HepG2 (cell line): ENCODE results near the gene BTK. TPM values are rescaled to one million over a fixed set of nuclear protein-coding genes. Genes with fewer than 3 reads are reported as not detected.

ENCODE experiments used
- BHLHE40 ChIP-seq: IDR thresholded peaks from 2 replicates; pipeline ENCODE4 v1.6.1; 2011; ENCODE audit warnings: low read length, improper control_type of control experiment
- DMAP1 ChIP-seq: IDR thresholded peaks from 2 replicates; pipeline ENCODE4 v1.6.1; 2016
- ELF3 ChIP-seq: IDR thresholded peaks from 2 replicates; pipeline ENCODE4 v1.6.1; 2016; ENCODE audit warnings: missing genetic modification reagents, missing compliant biosample characterization
- HNRNPLL ChIP-seq: fragments of 200-400 bp; formaldehyde crosslinking; IDR thresholded peaks from 2 replicates; pipeline ENCODE4 v1.6.1; 2017; ENCODE audit warnings: mild to moderate bottlenecking, low read depth, low read length; ENCODE audit not compliant: poor library complexity, severe bottlenecking
- KDM3A ChIP-seq: IDR thresholded peaks from 2 replicates; pipeline ENCODE4 v1.6.1; 2018; ENCODE audit warnings: low read depth, missing compliant biosample characterization
- KMT2A ChIP-seq: sonication (generic); formaldehyde crosslinking; IDR thresholded peaks from 2 replicates; pipeline ENCODE4 v1.4.0; 2020; ENCODE audit warnings: missing genetic modification reagents
- PHF20 ChIP-seq: sonication (generic); formaldehyde crosslinking; IDR thresholded peaks from 2 replicates; pipeline ENCODE4 v1.5.0; 2020; ENCODE audit warnings: mild to moderate bottlenecking, missing genetic modification reagents
- POGZ ChIP-seq: sonication (generic); formaldehyde crosslinking; IDR thresholded peaks from 2 replicates; pipeline ENCODE4 v1.4.0; 2020; ENCODE audit warnings: mild to moderate bottlenecking, missing genetic modification reagents
- POLR2G ChIP-seq: fragments of 200-400 bp; formaldehyde crosslinking; IDR thresholded peaks from 2 replicates; pipeline ENCODE4 v1.6.1; 2018; ENCODE audit warnings: mild to moderate bottlenecking, low read depth, low read length, moderate library complexity
- RFXAP ChIP-seq: sonication (generic); formaldehyde crosslinking; IDR thresholded peaks from 2 replicates; pipeline ENCODE4 v1.4.0; 2020; ENCODE audit warnings: missing genetic modification reagents, borderline replicate concordance
- SALL1 ChIP-seq: sonication (generic); formaldehyde crosslinking; IDR thresholded peaks from 2 replicates; pipeline ENCODE4 v1.8.0; 2022; ENCODE audit warnings: mild to moderate bottlenecking, missing genetic modification reagents
- SAP130 ChIP-seq: IDR thresholded peaks from 2 replicates; pipeline ENCODE4 v1.6.1; 2016; ENCODE audit warnings: low read depth
- SRSF9 ChIP-seq: fragments of 200-400 bp; formaldehyde crosslinking; IDR thresholded peaks from 2 replicates; pipeline ENCODE4 v1.6.1; 2018; ENCODE audit warnings: borderline replicate concordance, mild to moderate bottlenecking, low read depth, low read length; ENCODE audit not compliant: insufficient read depth, poor library complexity, severe bottlenecking
- TSC22D2 ChIP-seq: sonication (generic); formaldehyde crosslinking; IDR thresholded peaks from 2 replicates; pipeline ENCODE4 v1.5.1; 2020; ENCODE audit warnings: missing genetic modification reagents, mild to moderate bottlenecking, borderline replicate concordance
- ZNF331 ChIP-seq: sonication (generic); formaldehyde crosslinking; IDR thresholded peaks from 2 replicates; pipeline ENCODE4 v1.4.0; 2020; ENCODE audit warnings: missing genetic modification reagents
- ZNF552 ChIP-seq: sonication (generic); formaldehyde crosslinking; IDR thresholded peaks from 2 replicates; pipeline ENCODE4 v1.9.0; 2022; ENCODE audit warnings: missing genetic modification reagents, mild to moderate bottlenecking, borderline replicate concordance
- ZNF570 ChIP-seq: sonication (generic); formaldehyde crosslinking; IDR thresholded peaks from 2 replicates; pipeline ENCODE4 v1.4.0; 2020; ENCODE audit warnings: mild to moderate bottlenecking, missing genetic modification reagents, borderline replicate concordance
- ZNF619 ChIP-seq: sonication (generic); formaldehyde crosslinking; IDR thresholded peaks from 2 replicates; pipeline ENCODE4 v1.4.0; 2020; ENCODE audit warnings: mild to moderate bottlenecking, missing genetic modification reagents
- ZSCAN31 ChIP-seq: sonication (generic); formaldehyde crosslinking; IDR thresholded peaks from 2 replicates; pipeline ENCODE4 v1.5.0; 2020; ENCODE audit warnings: low read depth, mild to moderate bottlenecking, missing genetic modification reagents
- polyA plus RNA-seq, 8 experiments: library from polyadenylated mRNA; depleted of rRNA in 3 of 8; stranded (reverse) in 7 of 8; unstranded in 1 of 8; fragments of >200 nt; fragmentation: Illumina TruSeq in 4 of 8; extraction: Trizol in 4 of 8; gene quantifications; 2 replicates each; pipeline versions ENCODE4 v1.2.1 to v1.2.3, GENCODE V29; 2011 to 2016; ENCODE audit warnings: low read depth in 4 of 8, missing spikeins in 1 of 8, mixed read lengths in 1 of 8; ENCODE audit not compliant: insufficient read depth in 1 of 8
- total RNA-seq, 5 experiments: library from RNA; depleted of rRNA; stranded (reverse); fragments of >200 nt; fragmentation: Illumina TruSeq; extraction: Trizol; gene quantifications; 2 replicates each; pipeline ENCODE4 v1.2.3, GENCODE V29; 2016; ENCODE audit warnings: low read depth in 1 of 5
- TF ChIP-seq, protein P1 (sequence below): sonication (generic); formaldehyde crosslinking; IDR thresholded peaks from 2 replicates; pipeline ENCODE4 v1.4.0; 2020; ENCODE audit warnings: mild to moderate bottlenecking, missing genetic modification reagents
- TF ChIP-seq, protein P2 (sequence below): sonication (generic); formaldehyde crosslinking; conservative IDR thresholded peaks from 2 replicates; pipeline ENCODE4 v1.8.0; 2022; ENCODE audit warnings: mild to moderate bottlenecking, moderate library complexity, missing genetic modification reagents
- TF ChIP-seq, protein P3 (sequence below): IDR thresholded peaks from 2 replicates; pipeline ENCODE4 v1.6.1; 2012; ENCODE audit warnings: inconsistent platforms
- TF ChIP-seq, protein P4 (sequence below): IDR thresholded peaks from 2 replicates; pipeline ENCODE4 v1.4.0; 2020; ENCODE audit warnings: mild to moderate bottlenecking, missing genetic modification reagents

BTK gene
- total and polyA plus RNA-seq, 2 of the 13 experiments (the other 11 are each of a cell fraction or from before 2014, with no cell fraction given): not detected

DNA sequence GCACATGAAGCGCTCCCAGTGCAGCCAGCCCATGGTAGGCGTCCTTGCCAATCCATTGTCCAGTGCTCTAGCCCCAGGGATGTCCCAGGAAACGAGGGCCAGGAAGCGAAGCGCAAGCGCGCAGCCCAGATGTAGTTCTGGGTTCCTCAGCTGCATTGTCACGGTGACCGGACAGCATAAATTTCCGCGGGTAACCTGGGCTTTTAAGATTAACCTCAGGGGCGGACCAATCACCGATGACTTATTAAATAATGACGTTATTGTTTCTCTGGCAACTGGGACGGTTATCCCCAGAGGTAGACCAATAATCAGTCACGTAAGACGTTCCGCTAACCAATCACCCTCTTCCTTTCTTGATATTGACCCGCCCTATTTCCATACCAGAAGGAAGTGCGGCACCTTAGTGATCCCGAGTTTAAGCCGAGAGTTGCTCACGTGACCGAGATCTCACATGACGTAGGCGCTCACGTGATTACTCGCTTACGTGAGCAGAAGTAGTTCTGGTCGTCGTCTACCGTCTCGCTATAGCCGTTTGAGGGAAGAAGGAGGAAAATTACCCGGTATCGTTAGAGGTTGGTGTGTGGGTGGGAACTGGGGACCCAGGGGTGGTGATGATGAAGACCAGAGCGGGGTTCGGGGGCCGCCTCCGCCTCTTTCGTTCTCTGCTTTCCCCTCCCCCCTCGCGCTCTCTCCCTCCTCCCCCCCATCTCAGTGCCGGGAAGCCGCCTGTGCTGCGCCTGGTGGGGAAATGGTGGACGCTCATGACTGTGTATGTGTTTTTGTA, 21.9 kb upstream of the BTK start, which contains the start of the genes GLA and HNRNPH2 (continued):
- no peak for TF ChIP-seq ZNF619 (CRISPR knock-in tag)
- TF ChIP-seq POGZ: peak; percentile 56; the same call in 1 of the 2 replicates
- peak; percentile 62 for TF ChIP-seq POLR2G
- TF ChIP-seq KMT2A (CRISPR knock-in tag): 0 out of 2 replicates have a peak, but pooled peaks have one; percentile 14
- TF ChIP-seq ZNF570 (CRISPR knock-in tag): no peak
- peak; percentile 98 for TF ChIP-seq BHLHE40
- TF ChIP-seq SAP130 (CRISPR knock-in tag): peak; percentile 89
- TF ChIP-seq HNRNPLL: no peak
- peak; percentile 96 for TF ChIP-seq RFXAP (CRISPR knock-in tag)
- TF ChIP-seq, protein P1, sequence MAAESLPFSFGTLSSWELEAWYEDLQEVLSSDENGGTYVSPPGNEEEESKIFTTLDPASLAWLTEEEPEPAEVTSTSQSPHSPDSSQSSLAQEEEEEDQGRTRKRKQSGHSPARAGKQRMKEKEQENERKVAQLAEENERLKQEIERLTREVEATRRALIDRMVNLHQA: no peak
- TF ChIP-seq, protein P2, sequence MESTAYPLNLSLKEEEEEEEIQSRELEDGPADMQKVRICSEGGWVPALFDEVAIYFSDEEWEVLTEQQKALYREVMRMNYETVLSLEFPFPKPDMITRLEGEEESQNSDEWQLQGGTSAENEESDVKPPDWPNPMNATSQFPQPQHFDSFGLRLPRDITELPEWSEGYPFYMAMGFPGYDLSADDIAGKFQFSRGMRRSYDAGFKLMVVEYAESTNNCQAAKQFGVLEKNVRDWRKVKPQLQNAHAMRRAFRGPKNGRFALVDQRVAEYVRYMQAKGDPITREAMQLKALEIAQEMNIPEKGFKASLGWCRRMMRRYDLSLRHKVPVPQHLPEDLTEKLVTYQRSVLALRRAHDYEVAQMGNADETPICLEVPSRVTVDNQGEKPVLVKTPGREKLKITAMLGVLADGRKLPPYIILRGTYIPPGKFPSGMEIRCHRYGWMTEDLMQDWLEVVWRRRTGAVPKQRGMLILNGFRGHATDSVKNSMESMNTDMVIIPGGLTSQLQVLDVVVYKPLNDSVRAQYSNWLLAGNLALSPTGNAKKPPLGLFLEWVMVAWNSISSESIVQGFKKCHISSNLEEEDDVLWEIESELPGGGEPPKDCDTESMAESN (CRISPR knock-in tag): peak; percentile 33; the same call in 1 of the 2 replicates
- peak; percentile 46 for TF ChIP-seq ELF3 (CRISPR knock-in tag)
- peak; percentile 76 for TF ChIP-seq PHF20 (CRISPR knock-in tag)
- no peak for TF ChIP-seq KDM3A (CRISPR knock-in tag)
- TF ChIP-seq ZNF552 (CRISPR knock-in tag): no peak
- peak; percentile 20; the same call in 1 of the 2 replicates for TF ChIP-seq ZNF331 (CRISPR knock-in tag)
- TF ChIP-seq, protein P3, sequence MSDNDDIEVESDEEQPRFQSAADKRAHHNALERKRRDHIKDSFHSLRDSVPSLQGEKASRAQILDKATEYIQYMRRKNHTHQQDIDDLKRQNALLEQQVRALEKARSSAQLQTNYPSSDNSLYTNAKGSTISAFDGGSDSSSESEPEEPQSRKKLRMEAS: peak; percentile 44
- TF ChIP-seq ZSCAN31: no peak
- TF ChIP-seq, protein P4, sequence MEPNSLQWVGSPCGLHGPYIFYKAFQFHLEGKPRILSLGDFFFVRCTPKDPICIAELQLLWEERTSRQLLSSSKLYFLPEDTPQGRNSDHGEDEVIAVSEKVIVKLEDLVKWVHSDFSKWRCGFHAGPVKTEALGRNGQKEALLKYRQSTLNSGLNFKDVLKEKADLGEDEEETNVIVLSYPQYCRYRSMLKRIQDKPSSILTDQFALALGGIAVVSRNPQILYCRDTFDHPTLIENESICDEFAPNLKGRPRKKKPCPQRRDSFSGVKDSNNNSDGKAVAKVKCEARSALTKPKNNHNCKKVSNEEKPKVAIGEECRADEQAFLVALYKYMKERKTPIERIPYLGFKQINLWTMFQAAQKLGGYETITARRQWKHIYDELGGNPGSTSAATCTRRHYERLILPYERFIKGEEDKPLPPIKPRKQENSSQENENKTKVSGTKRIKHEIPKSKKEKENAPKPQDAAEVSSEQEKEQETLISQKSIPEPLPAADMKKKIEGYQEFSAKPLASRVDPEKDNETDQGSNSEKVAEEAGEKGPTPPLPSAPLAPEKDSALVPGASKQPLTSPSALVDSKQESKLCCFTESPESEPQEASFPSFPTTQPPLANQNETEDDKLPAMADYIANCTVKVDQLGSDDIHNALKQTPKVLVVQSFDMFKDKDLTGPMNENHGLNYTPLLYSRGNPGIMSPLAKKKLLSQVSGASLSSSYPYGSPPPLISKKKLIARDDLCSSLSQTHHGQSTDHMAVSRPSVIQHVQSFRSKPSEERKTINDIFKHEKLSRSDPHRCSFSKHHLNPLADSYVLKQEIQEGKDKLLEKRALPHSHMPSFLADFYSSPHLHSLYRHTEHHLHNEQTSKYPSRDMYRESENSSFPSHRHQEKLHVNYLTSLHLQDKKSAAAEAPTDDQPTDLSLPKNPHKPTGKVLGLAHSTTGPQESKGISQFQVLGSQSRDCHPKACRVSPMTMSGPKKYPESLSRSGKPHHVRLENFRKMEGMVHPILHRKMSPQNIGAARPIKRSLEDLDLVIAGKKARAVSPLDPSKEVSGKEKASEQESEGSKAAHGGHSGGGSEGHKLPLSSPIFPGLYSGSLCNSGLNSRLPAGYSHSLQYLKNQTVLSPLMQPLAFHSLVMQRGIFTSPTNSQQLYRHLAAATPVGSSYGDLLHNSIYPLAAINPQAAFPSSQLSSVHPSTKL (CRISPR knock-in tag): peak; percentile 35; the same call in 1 of the 2 replicates
- TF ChIP-seq TSC22D2 (CRISPR knock-in tag): no peak
- TF ChIP-seq DMAP1 (CRISPR knock-in tag): peak; percentile 86; the same call in 1 of the 2 replicates
- TF ChIP-seq SALL1: peak; percentile 35; the same call in 1 of the 2 replicates
- no peak for TF ChIP-seq SRSF9
